HG03045 (cell line): ENCODE results near the gene ZNF529.

Experiments
- ATAC-seq: cut with Tn5 transposase; IDR thresholded peaks from one replicate; pipeline ENCODE4 v1.9.1; 2021; ENCODE audit warnings: mild to moderate bottlenecking, moderate library complexity; ENCODE audit not compliant: unreplicated experiment

ZNF529 gene

GRCh38 chr19:36514012-36514612 lies 59.0 kb downstream of the ZNF529 start:
- ATAC-seq: no peak

- no peak for ATAC-seq
These were observed 64.8 kb downstream of the ZNF529 start for GRCh38 chr19:36508325-36508724.

GRCh38 chr19:36501973-36502372 lies 71.1 kb downstream of the ZNF529 start:
- no peak for ATAC-seq

- ATAC-seq: no peak
These were observed 76.1 kb downstream of the ZNF529 start for GRCh38 chr19:36497001-36497400.
